IPS DF 4.7 (cell line): Measurements from ENCODE around the gene ARRDC3.

Experiments
- DNase-seq: peaks from one replicate; pipeline ENCODE4 v3.0.0-alpha.2; 2013; ENCODE audit warnings: low spot score; ENCODE audit errors: extremely low read depth

ARRDC3 gene

GRCh38 chr5:91384671-91385430 lies 1.7 kb upstream of the ARRDC3 start:
- peak; percentile 85 for DNase-seq

DNA sequence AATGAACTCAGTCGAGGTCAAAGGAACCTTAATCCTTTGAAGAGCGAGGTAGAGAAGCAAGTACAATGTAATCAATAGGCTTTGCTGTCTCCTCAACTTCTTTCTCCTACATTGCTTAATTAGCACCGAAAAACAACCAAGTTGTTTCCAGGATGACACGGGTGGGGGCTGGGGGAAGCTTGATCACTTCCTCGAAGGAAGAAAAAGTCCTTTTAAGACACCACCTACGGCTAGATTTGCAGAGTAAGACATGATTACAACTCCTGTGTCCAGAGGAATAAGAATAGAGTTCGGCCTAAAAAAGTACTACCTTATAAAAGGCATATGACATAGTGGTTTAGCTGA lies 811 bp upstream of the ARRDC3 start:
- DNase-seq = no peak

GRCh38 chr5:91382530-91383026 lies 539 bp downstream of the ARRDC3 start:
- DNase-seq = no peak

DNA sequence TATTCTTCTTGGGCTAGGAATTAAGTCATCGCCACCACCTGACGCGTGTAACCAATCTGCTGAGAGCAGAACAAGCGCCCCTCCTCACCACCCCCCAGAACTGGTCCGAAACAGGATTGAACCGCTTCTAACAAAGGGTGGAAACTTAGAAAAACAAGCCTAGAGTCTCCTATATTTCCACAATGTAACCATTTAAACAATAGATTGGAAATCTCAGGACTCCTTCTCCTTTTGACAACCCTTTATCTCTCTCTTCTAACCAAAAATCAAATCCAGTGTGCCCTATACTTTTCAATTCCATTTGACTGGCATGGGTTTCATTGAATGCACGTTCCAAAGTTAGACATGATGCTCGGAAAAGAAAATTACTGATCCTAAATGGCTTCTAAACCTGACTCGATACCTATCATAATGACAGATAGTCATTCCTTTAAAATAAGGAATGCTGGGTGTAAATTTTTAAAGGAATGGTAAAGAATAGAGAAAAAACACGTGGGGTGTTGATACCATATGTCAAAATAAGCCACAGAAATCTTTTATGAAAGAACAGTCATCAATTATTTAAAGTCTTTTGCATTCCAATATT lies 1.2 kb downstream of the ARRDC3 start:
- DNase-seq = no peak

DNA sequence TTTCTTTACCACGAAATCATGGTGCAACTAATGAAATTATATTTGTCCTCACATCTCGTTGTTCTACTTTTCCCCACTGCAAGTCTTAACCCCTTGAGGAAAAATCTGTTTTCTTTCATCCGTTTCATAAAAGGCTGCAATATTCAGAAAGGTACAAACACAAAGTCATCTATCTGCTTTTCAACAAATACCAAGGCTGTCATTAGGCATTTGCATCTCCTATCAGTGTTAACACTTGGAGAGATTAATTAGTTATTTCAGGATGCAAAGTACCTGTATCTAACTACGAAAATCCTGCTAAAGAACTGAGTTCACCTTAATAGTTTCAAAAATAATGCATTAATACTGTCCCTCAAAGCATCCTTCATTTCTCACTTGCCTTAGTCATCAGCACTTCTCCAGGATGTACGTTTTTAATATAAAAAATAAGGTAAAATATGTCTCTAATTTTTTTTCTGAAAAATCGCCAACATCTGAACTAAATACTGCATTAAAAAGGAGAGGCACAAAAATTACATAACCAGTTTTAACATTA lies 1.8 kb downstream of the ARRDC3 start:
- no peak for DNase-seq

DNA sequence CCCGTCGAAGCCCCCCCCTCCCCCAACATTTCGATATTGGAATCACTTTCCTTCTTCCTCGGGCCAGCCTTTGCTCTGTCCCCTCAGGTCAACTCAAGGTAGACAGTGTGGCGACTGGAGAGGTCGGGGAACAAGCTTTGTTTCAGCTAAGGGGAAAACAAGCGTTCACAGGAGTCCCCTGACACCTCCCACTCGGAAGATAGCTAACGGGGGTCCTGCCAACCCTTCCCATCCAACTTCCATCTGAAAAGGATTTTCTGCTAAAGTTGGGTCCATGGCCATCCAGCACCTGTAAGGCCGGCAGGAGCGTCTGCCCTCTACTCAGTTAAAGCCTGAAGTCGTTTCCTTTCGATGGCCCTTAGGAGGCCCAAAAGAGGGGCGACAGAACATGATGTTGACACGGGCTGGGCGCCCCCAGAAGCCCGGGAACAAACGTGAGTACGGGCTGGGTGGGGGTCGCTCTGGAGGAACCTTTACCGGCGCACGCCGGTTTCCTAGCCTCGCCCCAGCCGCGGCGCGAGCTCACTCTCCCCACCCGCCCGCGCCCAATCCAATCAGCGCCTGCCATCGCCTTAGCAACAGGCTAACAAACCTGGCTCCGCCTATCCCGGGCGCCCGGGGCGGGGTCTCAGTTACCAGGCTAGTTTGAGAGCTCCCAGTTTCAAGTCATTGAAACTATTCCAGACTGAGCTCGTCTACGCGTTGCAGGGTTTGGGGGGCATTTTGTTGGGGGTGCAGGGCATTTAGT lies 2.5 kb downstream of the ARRDC3 start:
- DNase-seq = no peak

DNA sequence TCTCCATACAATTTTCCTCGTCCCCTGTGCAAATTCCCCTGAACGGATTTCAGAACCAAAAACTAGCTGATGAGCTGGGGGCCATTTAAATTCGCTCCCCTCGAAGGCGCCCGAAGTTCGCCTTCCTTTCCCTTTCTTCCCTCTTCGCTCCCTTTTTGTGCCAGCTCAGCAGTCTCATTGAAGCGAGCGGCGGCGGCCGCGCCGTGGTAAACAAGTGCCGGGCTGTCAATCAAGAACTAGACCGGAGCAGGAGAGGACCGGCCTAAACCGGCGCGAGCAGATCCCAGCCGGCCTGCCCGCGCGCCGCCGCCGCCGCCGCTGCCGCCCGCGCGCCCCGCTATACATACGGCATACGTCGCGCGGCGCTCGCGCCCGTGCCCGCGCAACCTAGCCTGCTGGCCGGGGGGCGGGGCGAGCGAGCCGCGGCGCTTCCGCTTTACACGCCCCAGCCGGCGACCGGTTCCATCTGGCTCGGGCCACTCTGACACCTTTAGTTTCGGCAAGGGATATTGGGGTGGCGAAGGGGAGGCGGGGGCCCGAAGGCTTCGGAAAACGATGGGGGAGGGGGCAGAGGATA lies 3.1 kb downstream of the ARRDC3 start:
- DNase-seq = no peak

- DNase-seq = no peak
Observed at GRCh38 chr5:91379246-91379913, 3.7 kb downstream of the ARRDC3 start.

- no peak for DNase-seq
Observed at GRCh38 chr5:91378752-91379211, 4.3 kb downstream of the ARRDC3 start.

DNA sequence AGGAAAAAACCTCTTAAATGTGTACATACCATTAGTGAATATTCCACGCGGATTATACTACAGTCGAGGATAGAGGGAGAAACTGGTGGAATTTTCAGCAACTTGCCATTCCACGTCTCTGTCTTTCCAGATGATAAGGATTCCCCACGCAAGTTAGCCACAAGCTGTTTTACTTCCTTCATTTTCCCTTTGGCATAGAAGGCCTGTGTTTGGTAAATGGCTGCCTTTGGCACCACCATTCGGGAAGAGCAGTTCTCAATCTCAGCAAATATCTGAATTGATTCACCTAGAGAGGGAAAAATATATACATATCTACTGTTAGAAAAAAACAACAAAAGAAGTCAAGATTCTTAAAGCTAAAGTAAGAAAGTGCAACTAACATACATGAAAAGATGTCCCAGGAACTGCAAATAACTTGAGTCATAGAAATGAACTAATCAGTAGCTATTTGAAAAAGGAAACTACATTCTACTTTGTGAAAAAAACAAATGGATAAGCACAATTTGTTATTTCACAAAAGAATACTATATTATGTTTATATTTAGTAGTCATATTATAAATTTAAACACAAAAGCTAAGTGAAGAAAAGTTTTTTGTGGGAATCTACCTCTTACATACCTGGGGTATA lies 8.1 kb downstream of the ARRDC3 start:
- no peak for DNase-seq

- no peak for DNase-seq
Observed at GRCh38 chr5:91373600-91373999, 9.5 kb downstream of the ARRDC3 start.

GRCh38 chr5:91373006-91373405 lies 10.1 kb downstream of the ARRDC3 start:
- no peak for DNase-seq

- no peak for DNase-seq
Observed at GRCh38 chr5:91369480-91369879, 13.6 kb downstream of the ARRDC3 start.

DNA sequence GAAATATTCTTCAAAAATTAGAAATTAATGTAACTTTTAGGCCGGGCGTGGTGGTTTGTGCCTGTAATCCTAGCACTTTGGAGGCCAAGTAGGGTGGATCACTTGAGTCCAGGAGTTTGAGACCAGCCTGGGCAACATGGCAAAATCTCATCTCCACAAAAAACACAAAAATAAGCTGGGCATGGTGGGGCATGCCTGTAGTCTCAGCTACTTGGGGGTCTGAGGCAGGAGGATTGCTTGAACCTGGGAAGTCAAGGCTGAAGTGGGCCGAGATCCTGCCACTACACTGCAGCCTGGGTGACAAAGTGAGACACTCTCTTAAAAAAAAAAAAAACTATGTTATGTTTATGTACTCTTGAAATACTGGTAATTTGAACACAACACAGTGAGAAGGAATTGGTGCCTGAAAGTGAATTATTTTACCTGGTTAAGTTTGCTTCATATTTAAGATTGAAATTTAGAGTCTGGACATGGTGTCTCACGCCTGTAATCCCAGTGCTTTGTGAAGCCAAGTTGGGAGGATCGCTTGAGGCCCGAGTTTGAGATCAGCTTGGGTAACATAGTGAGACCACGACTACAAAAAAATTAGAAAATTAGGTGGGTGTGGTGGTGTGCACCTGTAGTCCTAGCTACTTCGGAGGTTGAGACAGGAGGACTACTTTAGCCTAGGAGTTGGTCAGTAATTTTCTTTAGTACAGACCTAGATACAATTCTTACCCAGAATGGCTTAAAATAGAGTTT lies 15.0 kb downstream of the ARRDC3 start:
- DNase-seq = no peak

- DNase-seq = no peak
Observed at GRCh38 chr5:91367344-91367743, 15.8 kb downstream of the ARRDC3 start.

DNA sequence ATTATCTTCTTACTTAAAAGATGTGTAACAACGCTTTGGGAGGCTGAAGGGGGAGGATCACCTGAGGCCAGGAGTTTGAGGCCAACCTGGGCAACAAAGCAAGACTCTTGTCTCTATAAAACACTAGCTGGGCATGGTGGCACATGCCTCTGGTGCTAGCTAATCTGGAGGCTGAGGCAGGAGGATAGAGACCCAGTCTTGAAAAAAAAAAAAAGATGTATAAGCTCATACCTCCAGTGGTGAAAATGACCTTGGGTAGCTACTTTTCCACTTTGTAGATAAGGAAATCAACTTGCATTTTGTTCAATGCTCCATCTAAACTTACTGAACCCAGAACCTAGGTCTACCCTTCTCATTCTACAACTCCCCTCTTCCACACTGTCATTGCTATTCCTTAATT lies 16.6 kb downstream of the ARRDC3 start:
- no peak for DNase-seq

- no peak for DNase-seq
Observed at GRCh38 chr5:91365498-91365897, 17.6 kb downstream of the ARRDC3 start.

DNA sequence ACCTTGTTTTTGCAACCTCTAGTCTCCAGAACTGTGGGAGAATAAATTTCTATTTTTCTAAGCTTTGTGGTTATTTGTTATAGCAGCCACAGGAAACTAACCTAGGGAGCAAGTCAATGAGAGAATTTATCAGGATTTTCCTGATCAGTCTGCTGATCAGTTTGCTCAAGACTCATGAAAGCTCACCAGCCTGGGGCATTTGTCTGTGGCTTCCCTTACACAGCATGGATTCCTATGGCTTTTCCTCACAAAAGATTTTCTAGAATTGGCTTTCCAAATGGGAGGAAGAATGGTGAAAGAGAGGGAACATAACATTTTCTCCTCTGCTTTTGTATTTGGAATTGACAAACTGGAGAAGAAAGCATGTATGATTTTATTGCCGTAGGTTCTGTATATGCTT lies 20.2 kb downstream of the ARRDC3 start:
- DNase-seq = no peak

DNA sequence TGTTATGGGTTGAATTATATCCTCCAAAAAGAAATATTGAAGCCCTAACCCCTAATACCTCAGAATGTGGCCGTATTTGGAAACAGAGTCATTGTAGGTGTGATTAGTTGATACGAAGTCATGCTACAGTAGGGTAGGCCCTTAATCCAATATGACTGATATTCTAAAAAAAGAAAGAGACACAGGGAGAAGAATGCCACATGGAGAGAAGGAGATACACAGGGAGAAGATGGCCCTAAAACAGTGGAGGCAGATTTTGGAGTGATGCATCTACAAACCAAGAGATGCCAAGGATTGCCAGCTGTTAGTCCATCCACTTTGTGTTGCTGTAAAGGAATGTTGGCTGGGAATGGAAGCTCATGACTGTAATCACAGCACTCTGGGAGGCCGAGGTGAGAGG lies 21.3 kb downstream of the ARRDC3 start:
- DNase-seq = no peak

GRCh38 chr5:91361055-91361701 lies 21.9 kb downstream of the ARRDC3 start:
- DNase-seq = no peak
